Uterus (tissue), 4 donors: Measurements from ENCODE around the gene AP3B1. TPM values are rescaled to one million over a fixed set of nuclear protein-coding genes. Genes with fewer than 3 reads are reported as not detected.
"Not testable (repeated sequence)": the region's sequence is repeated elsewhere in the genome, so short reads cannot be mapped to it uniquely, and the experiment has no call there.

ENCODE experiments used
- DNase-seq, 2 donors: peaks; one replicate each; pipeline ENCODE4 v3.0.0-alpha.2; 2019 to 2020
- H3K27ac ChIP-seq, 2 donors: fragments of 200-600 bp; sonication (generic); 1 replicate in 1 of 2; 2 replicates in 1 of 2; pipeline ENCODE4 v1.5.1; 2016 to 2018
- H3K27me3 ChIP-seq, 2 donors: fragments of 200-600 bp; sonication (generic); one replicate each; pipeline ENCODE4 v1.5.1; 2018 to 2019; ENCODE audit warnings: control low read depth in 1 of 2
- H3K36me3 ChIP-seq, 2 donors: fragments of 200-600 bp; sonication (generic); one replicate each; pipeline ENCODE4 v1.5.1; 2019; ENCODE audit warnings: control low read depth in 1 of 2
- H3K4me1 ChIP-seq, 2 donors: fragments of 200-600 bp; sonication (generic); one replicate each; pipeline ENCODE4 v1.5.1; 2018 to 2019; ENCODE audit warnings: control low read depth in 1 of 2
- H3K4me3 ChIP-seq, 2 donors: fragments of 200-600 bp; sonication (generic); 1 replicate in 1 of 2; 2 replicates in 1 of 2; pipeline ENCODE4 v1.5.1; 2018 to 2019; ENCODE audit warnings: mild to moderate bottlenecking in 1 of 2
- H3K9me3 ChIP-seq, 2 donors: fragments of 200-600 bp; sonication (generic); one replicate each; pipeline ENCODE4 v1.5.1; 2019; ENCODE audit warnings: control low read depth in 1 of 2
- CTCF ChIP-seq, 4 experiments: fragments of 200-600 bp in 2 of 4; fragments of 450-650 bp in 2 of 4; sonication (generic) in 2 of 4; IDR thresholded peaks; one replicate each; pipeline ENCODE4 v1.5.1; 2016 to 2019; ENCODE audit warnings: antibody characterized with exemption in 4 of 4, mild to moderate bottlenecking in 2 of 4, moderate library complexity in 1 of 4
- POLR2A ChIP-seq, 2 donors: fragments of 450-650 bp; IDR thresholded peaks; one replicate each; pipeline ENCODE4 v1.6.1; 2016; ENCODE audit warnings: antibody characterized with exemption in 2 of 2, mild to moderate bottlenecking in 1 of 2, moderate library complexity in 1 of 2
- intact Hi-C: fragments of 100-400 bp; cut with DNase I; formaldehyde crosslinking; loops from one replicate; pipeline ENCODE4 v1.15.1; 2023; ENCODE audit warnings: low total_unique reads
- total RNA-seq, 4 donors: library from RNA; depleted of rRNA in 3 of 4; stranded (reverse); fragments of >200 nt in 3 of 4; gene quantifications; one replicate each; pipeline versions ENCODE4 v1.1.0 to v1.2.4, GENCODE V29; 2014 to 2023
- donor health status: DM: yes; HTN: yes; CAD: no.

The AP3B1 gene
- total RNA-seq, 4 donors from 2014 or later = 15.9 to 67.1 (median 33.4) TPM

GRCh38 chr5:78058625-78059024 lies 235.9 kb downstream of the AP3B1 start:
- no peak for DNase-seq
- Histone ChIP-seq H3K36me3 (no peaks in the 10 kb centered on the region), H3K9me3 (no peaks in the 10 kb centered on the region), H3K27me3 (no peaks in the 10 kb centered on the region), H3K4me3 (no peak overlapping the region), H3K4me1 (no peaks in the 10 kb centered on the region), H3K27ac (no peak overlapping the region)
- intact Hi-C loops = no loop called here
- TF ChIP-seq CTCF (IDR thresholded peaks at IDR 0.05) = no peak
- no peak for TF ChIP-seq POLR2A (IDR thresholded peaks at IDR 0.05)

GRCh38 chr5:78056901-78057514 lies 237.5 kb downstream of the AP3B1 start:
- intact Hi-C loops = no loop called here
- Histone ChIP-seq H3K4me3 (no peak overlapping the region), H3K27me3 (no peaks in the 10 kb centered on the region), H3K4me1 (no peaks in the 10 kb centered on the region), H3K36me3 (no peaks in the 10 kb centered on the region), H3K9me3 (no peaks in the 10 kb centered on the region), H3K27ac (no peak overlapping the region)
- no peak for TF ChIP-seq CTCF (IDR thresholded peaks at IDR 0.05)
- TF ChIP-seq POLR2A (IDR thresholded peaks at IDR 0.05) = no peak
- no peak for DNase-seq

DNA sequence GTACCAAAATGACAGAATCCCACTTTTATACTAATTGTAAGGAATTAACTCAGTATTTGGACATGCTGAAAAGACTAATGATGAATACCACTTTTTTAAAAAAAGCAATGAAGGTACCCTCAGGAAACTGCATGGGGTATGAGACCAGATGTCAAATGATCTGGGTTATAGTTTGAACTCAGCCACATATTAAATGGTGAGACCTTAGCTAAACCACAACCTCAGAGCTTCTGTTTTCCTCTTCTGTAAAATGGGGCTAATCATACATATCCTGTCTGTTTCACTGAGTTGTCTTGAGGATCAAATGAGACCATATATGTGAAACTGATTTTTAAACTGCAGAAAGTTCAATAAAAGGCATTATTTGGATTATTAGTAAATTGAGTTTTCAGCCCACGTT lies 238.4 kb downstream of the AP3B1 start:
- Histone ChIP-seq H3K36me3 (no peaks in the 10 kb centered on the region), H3K27me3 (no peaks in the 10 kb centered on the region), H3K4me1 (no peaks in the 10 kb centered on the region), H3K27ac (no peak overlapping the region), H3K9me3 (no peaks in the 10 kb centered on the region), H3K4me3 (no peak overlapping the region)
- DNase-seq = no peak
- intact Hi-C loops = no loop called here
- TF ChIP-seq CTCF (IDR thresholded peaks at IDR 0.05) = no peak
- no peak for TF ChIP-seq POLR2A (IDR thresholded peaks at IDR 0.05)

DNA sequence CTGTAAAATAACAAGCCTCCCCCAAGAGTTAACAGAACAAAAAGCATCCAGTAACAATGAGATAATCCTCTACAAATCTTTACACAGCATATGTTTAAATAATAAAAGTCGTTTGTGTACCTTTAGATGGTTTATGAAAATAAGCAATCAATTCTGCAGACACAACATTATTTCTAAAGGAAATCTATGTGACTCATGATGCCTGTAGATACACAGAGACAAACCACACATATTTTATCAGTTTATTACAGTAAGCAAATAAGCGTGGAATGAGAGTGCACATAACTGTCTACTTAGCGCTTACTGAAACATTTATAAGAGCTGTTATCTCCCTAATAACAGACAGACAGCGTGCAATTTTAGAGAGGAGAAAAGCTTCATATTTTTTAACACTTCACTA lies 243.6 kb downstream of the AP3B1 start:
- no peaks in the 10 kb centered on the region for H3K9me3 ChIP-seq
- intact Hi-C loops = no loop called here

DNA sequence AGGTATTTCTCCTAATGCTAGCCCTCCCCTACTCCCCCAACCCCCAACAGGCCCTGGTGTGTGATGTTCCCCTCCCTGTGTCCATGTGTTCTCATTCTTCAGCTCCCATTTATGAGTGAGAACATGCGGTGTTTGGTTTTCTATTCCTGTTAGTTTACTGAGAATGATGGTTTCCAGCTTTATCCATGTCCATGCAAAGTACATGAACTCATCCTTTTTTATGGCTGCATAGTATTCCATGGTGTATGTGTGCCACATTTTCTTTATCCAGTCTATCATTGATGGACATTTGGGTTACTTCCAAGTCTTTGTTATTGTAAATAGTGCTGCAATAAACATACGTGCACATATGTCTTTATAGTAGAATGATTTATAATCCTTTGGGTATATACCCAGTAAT lies 247.7 kb downstream of the AP3B1 start:
- H3K4me1 ChIP-seq, H3K9me3 ChIP-seq, H3K36me3 ChIP-seq, intact Hi-C loops, H3K27me3 ChIP-seq, H3K27ac ChIP-seq, DNase-seq, H3K4me3 ChIP-seq: not testable (repeated sequence)

More for the DNA sequence above, 243.6 kb downstream of the AP3B1 start:
- Histone ChIP-seq H3K36me3 (no peaks in the 10 kb centered on the region), H3K4me1 (no peaks in the 10 kb centered on the region), H3K27me3 (no peaks in the 10 kb centered on the region), H3K27ac (no peak overlapping the region), H3K4me3 (no peak overlapping the region)
- no peak for DNase-seq
- TF ChIP-seq CTCF (IDR thresholded peaks at IDR 0.05) (no peak), POLR2A (IDR thresholded peaks at IDR 0.05) (no peak)

GRCh38 chr5:78046006-78046405 lies 248.5 kb downstream of the AP3B1 start:
- no peaks in the 10 kb centered on the region for H3K27me3 ChIP-seq
- H3K4me3 ChIP-seq = no peak overlapping the region
- H3K27ac ChIP-seq = no peak overlapping the region
- intact Hi-C loops = no loop called here
- H3K4me1 ChIP-seq = no peaks in the 10 kb centered on the region
- H3K9me3 ChIP-seq = no peaks in the 10 kb centered on the region
- TF ChIP-seq CTCF (IDR thresholded peaks at IDR 0.05) = no peak
- no peak for TF ChIP-seq POLR2A (IDR thresholded peaks at IDR 0.05)
- no peaks in the 10 kb centered on the region for H3K36me3 ChIP-seq
- DNase-seq = no peak
